H1 (cell line): Measurements from ENCODE around the gene LMBR1. TPM values are rescaled to one million over a fixed set of nuclear protein-coding genes. Genes with fewer than 3 reads are reported as not detected.

Source experiments
- CTCF ChIA-PET: fragments of 300-600 bp; sonication (Branson Sonifier 250); formaldehyde crosslinking; loops from one replicate; lab custom pipeline; 2021; ENCODE audit not compliant: partially characterized antibody; lab: Charles Lee
- POLR2A ChIA-PET: fragments of 300-600 bp; sonication (Branson Sonifier 250); formaldehyde crosslinking; loops from one replicate; lab custom pipeline; 2021; ENCODE audit warnings: inconsistent platforms; ENCODE audit not compliant: partially characterized antibody; lab: Charles Lee
- DNase-seq, 2 experiments: peaks; one replicate each; pipeline versions ENCODE4 v3.0.0 to v3.0.0-alpha.2; 2010 to 2022; ENCODE audit warnings: low spot score in 2 of 2, low read depth in 1 of 2, mixed read lengths in 1 of 2
- FAIRE-seq: peaks from 2 replicates; lab custom pipeline; 2011; peaks lifted over from hg19 to GRCh38; lab: Jason Lieb, UNC
- H2AFZ ChIP-seq: 2 replicates; pipeline ENCODE4 v1.8.1; 2012; ENCODE audit warnings: low read length, inconsistent platforms
- H2AK5ac ChIP-seq: 2 replicates; pipeline ENCODE4 v1.6.1; 2013; ENCODE audit warnings: low read depth, low read length
- H2BK120ac ChIP-seq: replicated peaks from 2 replicates; pipeline ENCODE3; 2013; ENCODE audit warnings: low read depth, low read length, inconsistent platforms
- H2BK12ac ChIP-seq: 2 replicates; pipeline ENCODE4 v1.6.1; 2013; ENCODE audit warnings: low read depth, low read length
- H2BK15ac ChIP-seq: 2 replicates; pipeline ENCODE4 v1.6.1; 2013; ENCODE audit warnings: low read length
- H2BK20ac ChIP-seq: 2 replicates; pipeline ENCODE4 v1.6.1; 2013; ENCODE audit warnings: low read length
- H2BK5ac ChIP-seq: 2 replicates; pipeline ENCODE4 v1.6.1; 2013; ENCODE audit warnings: low read depth, low read length
- H3K14ac ChIP-seq: 2 replicates; pipeline ENCODE4 v1.6.1; 2013; ENCODE audit warnings: inconsistent platforms; ENCODE audit not compliant: insufficient read length
- H3K18ac ChIP-seq: 2 replicates; pipeline ENCODE4 v1.6.1; 2013; ENCODE audit warnings: low read length; ENCODE audit errors: extremely low read depth
- H3K23ac ChIP-seq: 2 replicates; pipeline ENCODE4 v1.6.1; 2013; ENCODE audit warnings: inconsistent platforms; ENCODE audit not compliant: insufficient read length
- H3K23me2 ChIP-seq: 2 replicates; pipeline ENCODE4 v1.6.1; 2013; ENCODE audit warnings: low read depth, low read length
- H3K27ac ChIP-seq: 2 replicates; pipeline ENCODE4 v1.6.1; 2011; ENCODE audit warnings: low read depth, low read length, inconsistent platforms
- H3K27me3 ChIP-seq, 4 experiments: replicated peaks in 1 of 4; 1 replicate in 1 of 4; 2 replicates in 3 of 4; pipeline versions ENCODE4 v1.6.1 to v1.8.1; 2011 to 2013; ENCODE audit warnings: low read length in 3 of 4, mild to moderate bottlenecking in 3 of 4, inconsistent platforms in 2 of 4, mixed read lengths in 2 of 4, moderate library complexity in 1 of 4; ENCODE audit not compliant: control insufficient read depth in 3 of 4, insufficient read depth in 3 of 4; ENCODE audit errors: extremely low read depth in 1 of 4
- H3K36me3 ChIP-seq, 4 experiments: 2 replicates each; pipeline versions ENCODE4 v1.6.1 to v1.8.1; 2011 to 2013; ENCODE audit warnings: mild to moderate bottlenecking in 4 of 4, low read length in 3 of 4, moderate library complexity in 2 of 4, control low read depth in 1 of 4, inconsistent platforms in 1 of 4; ENCODE audit not compliant: insufficient read depth in 4 of 4, control insufficient read depth in 2 of 4
- H3K4ac ChIP-seq: replicated peaks from 2 replicates; pipeline ENCODE3; 2013; ENCODE audit warnings: low read length, low read depth, mixed read lengths, inconsistent platforms; ENCODE audit not compliant: insufficient read length
- H3K4me1 ChIP-seq, 4 experiments: replicated peaks in 1 of 4; 1 replicate in 1 of 4; 2 replicates in 3 of 4; pipeline versions ENCODE4 v1.6.1 to v1.8.1; 2011 to 2013; ENCODE audit warnings: low read length in 3 of 4, inconsistent platforms in 2 of 4, mixed read lengths in 1 of 4; ENCODE audit not compliant: insufficient read depth in 4 of 4, control insufficient read depth in 3 of 4
- H3K4me2 ChIP-seq, 2 experiments: 2 replicates each; pipeline versions ENCODE4 v1.6.1 to v1.8.1; 2011 to 2013; ENCODE audit warnings: low read depth in 2 of 2, low read length in 2 of 2, control low read depth in 1 of 2, inconsistent platforms in 1 of 2, mild to moderate bottlenecking in 1 of 2; ENCODE audit not compliant: insufficient read depth in 1 of 2
- H3K4me3 ChIP-seq, 4 experiments: fragments of 200-600, 300-600 bp in 1 of 4; sonication (generic), shearing (Covaris generic), sonication (Bioruptor Twin) in 1 of 4; 2 replicates each; pipeline versions ENCODE4 v1.5.1 to v1.8.1; 2011 to 2016; ENCODE audit warnings: low read length in 4 of 4, low read depth in 3 of 4, control low read depth in 2 of 4, inconsistent platforms in 2 of 4, mild to moderate bottlenecking in 2 of 4, mixed read lengths in 1 of 4, moderate library complexity in 1 of 4; ENCODE audit not compliant: insufficient read depth in 2 of 4; ENCODE audit errors: extremely low read depth in 1 of 4
- H3K56ac ChIP-seq: replicated peaks from 2 replicates; pipeline ENCODE3; 2013; ENCODE audit warnings: low read depth, mild to moderate bottlenecking, mixed read lengths, low read length, inconsistent platforms; ENCODE audit not compliant: insufficient read length
- H3K79me1 ChIP-seq: 2 replicates; pipeline ENCODE4 v1.6.1; 2013; ENCODE audit warnings: low read depth, low read length, control low read depth
- H3K79me2 ChIP-seq, 2 experiments: 2 replicates each; pipeline versions ENCODE4 v1.6.1 to v1.8.1; 2012 to 2013; ENCODE audit warnings: low read length in 2 of 2, mild to moderate bottlenecking in 2 of 2, inconsistent platforms in 1 of 2; ENCODE audit not compliant: insufficient read depth in 2 of 2, control insufficient read depth in 1 of 2
- H3K9ac ChIP-seq, 4 experiments: replicated peaks in 1 of 4; 1 replicate in 1 of 4; 2 replicates in 3 of 4; pipeline versions ENCODE4 v1.6.1 to v1.8.1; 2011 to 2013; ENCODE audit warnings: low read depth in 3 of 4, low read length in 3 of 4, control low read depth in 2 of 4, mild to moderate bottlenecking in 2 of 4, moderate library complexity in 2 of 4, inconsistent platforms in 1 of 4; ENCODE audit errors: extremely low read depth in 1 of 4
- H3K9me3 ChIP-seq, 2 experiments: 2 replicates each; pipeline versions ENCODE4 v1.6.1 to v1.8.1; 2012 to 2013; ENCODE audit warnings: mild to moderate bottlenecking in 2 of 2, moderate library complexity in 2 of 2, control low read depth in 1 of 2, inconsistent platforms in 1 of 2, low read depth in 1 of 2, low read length in 1 of 2, mixed read lengths in 1 of 2; ENCODE audit not compliant: insufficient read depth in 2 of 2
- H4K20me1 ChIP-seq, 2 experiments: replicated peaks in 1 of 2; 2 replicates each; pipeline versions ENCODE3 to v1.8.1; 2011 to 2013; ENCODE audit warnings: inconsistent platforms in 2 of 2, low read length in 2 of 2, mild to moderate bottlenecking in 1 of 2; ENCODE audit not compliant: insufficient read depth in 2 of 2, control insufficient read depth in 1 of 2
- H4K5ac ChIP-seq: 2 replicates; pipeline ENCODE4 v1.6.1; 2013; ENCODE audit warnings: low read length, low read depth, mixed read lengths, inconsistent platforms; ENCODE audit not compliant: insufficient read length
- H4K8ac ChIP-seq: 2 replicates; pipeline ENCODE4 v1.8.0; 2013; ENCODE audit warnings: mild to moderate bottlenecking, moderate library complexity, low read length, inconsistent platforms; ENCODE audit not compliant: insufficient read depth; ENCODE audit errors: extremely low read depth
- H4K91ac ChIP-seq: replicated peaks from 2 replicates; pipeline ENCODE3; 2013; ENCODE audit warnings: low read length, mixed read lengths, inconsistent platforms; ENCODE audit not compliant: insufficient read length
- CTCF ChIP-seq, 3 experiments: IDR thresholded peaks; 1 replicate in 2 of 3; 2 replicates in 1 of 3; pipeline versions ENCODE4 v1.5.1 to v1.6.1; 2011; ENCODE audit warnings: low read length in 3 of 3, mild to moderate bottlenecking in 3 of 3, inconsistent platforms in 2 of 3, low read depth in 1 of 3, moderate library complexity in 1 of 3; ENCODE audit not compliant: insufficient read depth in 1 of 3; ENCODE audit errors: control extremely low read depth in 1 of 3
- JUN ChIP-seq: IDR thresholded peaks from 2 replicates; pipeline ENCODE4 v1.6.1; 2011; ENCODE audit warnings: low read depth, mild to moderate bottlenecking, improper control_type of control experiment, low read length
- NANOG ChIP-seq: IDR thresholded peaks from 2 replicates; pipeline ENCODE4 v1.6.1; 2011; ENCODE audit warnings: low read length, low read depth, mild to moderate bottlenecking, inconsistent platforms; ENCODE audit not compliant: insufficient read depth, poor library complexity, severe bottlenecking
- WGBS, 2 experiments: shearing (Covaris generic) in 1 of 2; methylation state at CpG; one replicate each; pipeline versions ENCODE4 v1.1.6 to v1.1.7; 2013 to 2015; ENCODE audit warnings: low lambda C conversion rate in 2 of 2, mixed read lengths in 2 of 2, inconsistent platforms in 1 of 2, low coverage in 1 of 2, missing lambda C conversion rate in 1 of 2; ENCODE audit not compliant: insufficient replicate concordance in 2 of 2, insufficient coverage in 1 of 2, insufficient read length in 1 of 2; ENCODE audit errors: extremely low coverage in 1 of 2, missing lambda C conversion rate in 1 of 2; 5-methylcytosine and 5-hydroxymethylcytosine counted together
- polyA plus RNA-seq, 7 experiments: library from polyadenylated mRNA; depleted of rRNA in 3 of 7; stranded (reverse) in 5 of 7; unstranded in 2 of 7; fragments of >200 nt in 5 of 7; fragments of 200-250 nt in 2 of 7; gene quantifications; 1 replicate in 5 of 7; 2 replicates in 1 of 7; 4 replicates in 1 of 7; pipeline versions ENCODE4 v1.2.1 to v1.2.3, GENCODE V29; 2011 to 2013; ENCODE audit warnings: missing spikeins in 2 of 7, mixed read lengths in 2 of 7
- total RNA-seq: library from RNA; stranded (reverse); fragmentation: NEBNext Ultra II Directional; extraction: Animal tissue kit (Norgen Biotek cat#: 25700); gene quantifications from 2 replicates; pipeline ENCODE4 v1.2.1, GENCODE V29; 2021

Gene LMBR1
- total and polyA plus RNA-seq, 2 of the 8 experiments (the other 6 are each of a cell fraction or from before 2014, with no cell fraction given): 15.1 to 70.4 TPM

- Histone ChIP-seq H3K23ac (no peak overlapping the region), H3K4ac (no peak overlapping the region), H3K18ac (no peak overlapping the region), H2BK12ac (no peak overlapping the region), H2BK120ac (no peak overlapping the region), H3K4me2 (no peak overlapping the region), H2AFZ (no peak overlapping the region), H3K14ac (no peak overlapping the region), H3K27me3 (no peaks in the 10 kb centered on the region), H4K91ac (no peak overlapping the region), H4K5ac (no peak overlapping the region), H4K8ac (no peak overlapping the region), H4K20me1 (no peaks in the 10 kb centered on the region), H2BK15ac (no peak overlapping the region), H3K56ac (no peak overlapping the region), H2BK5ac (no peak overlapping the region), H3K27ac (no peak overlapping the region), H2BK20ac (no peak overlapping the region), H3K79me1 (no peaks in the 10 kb centered on the region), H3K4me3 (no peak overlapping the region), H3K4me1 (no peaks in the 10 kb centered on the region), H2AK5ac (no peak overlapping the region), H3K23me2 (no peaks in the 10 kb centered on the region), H3K79me2 (peaks cover 3 to 8% of the 10 kb centered on the region in 2 experiments; a peak in 3 of 4 replicates), H3K9me3 (peaks cover 11 to 15% of the 10 kb centered on the region in 2 experiments), H3K36me3 (0 out of 8 replicates have a peak, but pooled peaks cover 0 to 4% (median 0%) of the 10 kb centered on the region in 4 experiments), H3K9ac (no peak overlapping the region)
- TF ChIP-seq CTCF (IDR thresholded peaks at IDR 0.05; ENCODE audit: control extremely low read depth in 1 of 3, insufficient read depth in 1 of 3, low read depth in 1 of 3, low read length in 3 of 3) (no peak), NANOG (no peak), JUN (no peak)
- DNase-seq (no peak), FAIRE-seq (no peak)
- CTCF ChIA-PET: interaction anchor here (0.6 to 1.4 kb wide), 4 partner anchors 21 to 1351 kb away, joined by 3 to 4 read pairs (median 4); no protein-coding TSS in a partner anchor
- WGBS, 2 experiments: 91% methylated on average over 3 of the region's 3 CpGs; no CpG with 5 or more reads in 1 of the 2 experiments
- POLR2A ChIA-PET: no interaction called here
These were observed 258.9 kb downstream of the LMBR1 start for GRCh38 chr7:156634117-156634516.
